Dendritic cell treated with granulocyte-macrophage colony-stimulating factor and Interleukin-4, amounts not matched to agents 40 ng/mL and 50 ng/mL, for 4 days (primary cell): ENCODE results near the gene PXK.
"Not testable (repeated sequence)": the region's sequence is repeated elsewhere in the genome, so short reads cannot be mapped to it uniquely, and the experiment has no call there.

Experiments used
- H3K27ac Mint-ChIP-seq: one replicate; pipeline ENCODE4 v1.8.0; 2022; ENCODE audit warnings: mild to moderate bottlenecking, mixed read lengths
- H3K27me3 Mint-ChIP-seq: one replicate; pipeline ENCODE4 v1.8.0; 2022; ENCODE audit warnings: mild to moderate bottlenecking, mixed read lengths
- H3K36me3 Mint-ChIP-seq: one replicate; pipeline ENCODE4 v1.8.0; 2022; ENCODE audit warnings: low read depth, mixed read lengths
- H3K4me1 Mint-ChIP-seq: one replicate; pipeline ENCODE4 v1.8.0; 2022; ENCODE audit warnings: low read depth, mixed read lengths
- H3K4me3 Mint-ChIP-seq: one replicate; pipeline ENCODE4 v1.8.0; 2022; ENCODE audit warnings: mild to moderate bottlenecking, moderate library complexity, mixed read lengths
- H3K9me3 Mint-ChIP-seq: one replicate; pipeline ENCODE4 v1.8.0; 2022; ENCODE audit warnings: mixed read lengths
- intact Hi-C: fragments of 100-400 bp; cut with micrococcal nuclease; formaldehyde crosslinking; loops from one replicate; pipeline ENCODE4 v1.15.0; 2022

PXK gene

GRCh38 chr3:58434168-58434504 lies 101.4 kb downstream of the PXK start:
- Mint-ChIP-seq H3K9me3 (no peaks in the 10 kb centered on the region), H3K4me3 (peak overlapping the region; percentile 74), H3K4me1 (peaks cover 35% of the 10 kb centered on the region), H3K36me3 (peaks cover 38% of the 10 kb centered on the region), H3K27me3 (no peaks in the 10 kb centered on the region), H3K27ac (peak overlapping the region; percentile 95)
- intact Hi-C loops: no loop called here

GRCh38 chr3:58434511-58434910 lies 101.8 kb downstream of the PXK start:
- H3K4me3 Mint-ChIP-seq: no peak overlapping the region
- H3K4me1 Mint-ChIP-seq: peaks cover 35% of the 10 kb centered on the region
- H3K36me3 Mint-ChIP-seq: peaks cover 34% of the 10 kb centered on the region
- peak overlapping the region; percentile 95 for H3K27ac Mint-ChIP-seq
- no peaks in the 10 kb centered on the region for H3K27me3 Mint-ChIP-seq
- no peaks in the 10 kb centered on the region for H3K9me3 Mint-ChIP-seq
- intact Hi-C loops: no loop called here

GRCh38 chr3:58434990-58435389 lies 102.3 kb downstream of the PXK start:
- H3K9me3 Mint-ChIP-seq: no peaks in the 10 kb centered on the region
- H3K4me3 Mint-ChIP-seq: no peak overlapping the region
- H3K4me1 Mint-ChIP-seq: peaks cover 35% of the 10 kb centered on the region
- intact Hi-C loops: no loop called here
- no peaks in the 10 kb centered on the region for H3K27me3 Mint-ChIP-seq
- peak overlapping the region; percentile 95 for H3K27ac Mint-ChIP-seq
- H3K36me3 Mint-ChIP-seq: peaks cover 29% of the 10 kb centered on the region

GRCh38 chr3:58437276-58437675 lies 104.6 kb downstream of the PXK start:
- H3K9me3 Mint-ChIP-seq, H3K36me3 Mint-ChIP-seq, H3K27ac Mint-ChIP-seq, H3K4me3 Mint-ChIP-seq, intact Hi-C loops, H3K27me3 Mint-ChIP-seq: not testable (repeated sequence)
- H3K4me1 Mint-ChIP-seq: peaks cover 28% of the 10 kb centered on the region

- H3K4me1 Mint-ChIP-seq, H3K27ac Mint-ChIP-seq, H3K4me3 Mint-ChIP-seq, H3K36me3 Mint-ChIP-seq, intact Hi-C loops, H3K27me3 Mint-ChIP-seq, H3K9me3 Mint-ChIP-seq: not testable (repeated sequence)
Measured at GRCh38 chr3:58440996-58441355, 108.3 kb downstream of the PXK start.

- H3K36me3 Mint-ChIP-seq: no peaks in the 10 kb centered on the region
- no peak overlapping the region for H3K4me3 Mint-ChIP-seq
- no peaks in the 10 kb centered on the region for H3K27me3 Mint-ChIP-seq
- intact Hi-C loops: no loop called here
- no peaks in the 10 kb centered on the region for H3K9me3 Mint-ChIP-seq
- no peaks in the 10 kb centered on the region for H3K4me1 Mint-ChIP-seq
- no peak overlapping the region for H3K27ac Mint-ChIP-seq
Measured at GRCh38 chr3:58441514-58442450, 109.1 kb downstream of the PXK start.

GRCh38 chr3:58452176-58452575 lies 119.5 kb downstream of the PXK start:
- H3K9me3 Mint-ChIP-seq: peaks cover 42% of the 10 kb centered on the region
- H3K27ac Mint-ChIP-seq: no peak overlapping the region
- intact Hi-C loops: no loop called here
- peaks cover 16% of the 10 kb centered on the region for H3K36me3 Mint-ChIP-seq
- H3K4me3 Mint-ChIP-seq: no peak overlapping the region
- peaks cover 13% of the 10 kb centered on the region for H3K4me1 Mint-ChIP-seq
- no peaks in the 10 kb centered on the region for H3K27me3 Mint-ChIP-seq

GRCh38 chr3:58459160-58459559 lies 126.5 kb downstream of the PXK start:
- Mint-ChIP-seq H3K4me1 (peaks cover 6% of the 10 kb centered on the region), H3K36me3 (peaks cover 7% of the 10 kb centered on the region), H3K9me3 (peaks cover 26% of the 10 kb centered on the region), H3K4me3 (no peak overlapping the region), H3K27me3 (no peaks in the 10 kb centered on the region), H3K27ac (no peak overlapping the region)
- intact Hi-C loops: no loop called here

GRCh38 chr3:58462829-58463180 lies 130.1 kb downstream of the PXK start:
- Mint-ChIP-seq H3K9me3 (no peaks in the 10 kb centered on the region), H3K4me1 (peaks cover 11% of the 10 kb centered on the region), H3K36me3 (no peaks in the 10 kb centered on the region), H3K27me3 (no peaks in the 10 kb centered on the region), H3K27ac (no peak overlapping the region), H3K4me3 (no peak overlapping the region)
- intact Hi-C loops: loop anchor here (1.0 to 5.0 kb wide), 2 partner anchors 34 to 69 kb away; no protein-coding TSS in a partner anchor

GRCh38 chr3:58463181-58463941 lies 130.7 kb downstream of the PXK start:
- Mint-ChIP-seq H3K4me3 (peak overlapping the region; percentile 32), H3K27ac (no peak overlapping the region)

GRCh38 chr3:58463942-58464271 lies 131.2 kb downstream of the PXK start:
- H3K4me3 Mint-ChIP-seq: no peak overlapping the region
- no peak overlapping the region for H3K27ac Mint-ChIP-seq

More at GRCh38 chr3:58463181-58463941, 130.7 kb downstream of the PXK start:
- Mint-ChIP-seq H3K36me3 (no peaks in the 10 kb centered on the region), H3K27me3 (no peaks in the 10 kb centered on the region), H3K4me1 (peaks cover 11% of the 10 kb centered on the region), H3K9me3 (no peaks in the 10 kb centered on the region)
- intact Hi-C loops: loop anchor here (1.0 to 5.0 kb wide), 2 partner anchors 34 to 69 kb away; no protein-coding TSS in a partner anchor

GRCh38 chr3:58464866-58465265 lies 132.2 kb downstream of the PXK start:
- Mint-ChIP-seq H3K27me3 (no peaks in the 10 kb centered on the region), H3K4me1 (peaks cover 21% of the 10 kb centered on the region)
- intact Hi-C loops: loop anchor here (5.0 kb wide), 1 partner anchor 32 kb away; no protein-coding TSS in a partner anchor

More at GRCh38 chr3:58463942-58464271, 131.2 kb downstream of the PXK start:
- Mint-ChIP-seq H3K4me1 (peaks cover 16% of the 10 kb centered on the region), H3K9me3 (no peaks in the 10 kb centered on the region), H3K36me3 (no peaks in the 10 kb centered on the region), H3K27me3 (no peaks in the 10 kb centered on the region)
- intact Hi-C loops: loop anchor here (1.0 to 5.0 kb wide), 2 partner anchors 33 to 68 kb away; no protein-coding TSS in a partner anchor

GRCh38 chr3:58466899-58467563 lies 134.3 kb downstream of the PXK start:
- no peaks in the 10 kb centered on the region for H3K27me3 Mint-ChIP-seq
- intact Hi-C loops: no loop called here
- no peak overlapping the region for H3K4me3 Mint-ChIP-seq
- no peak overlapping the region for H3K27ac Mint-ChIP-seq
- H3K9me3 Mint-ChIP-seq: no peaks in the 10 kb centered on the region
- no peaks in the 10 kb centered on the region for H3K36me3 Mint-ChIP-seq
- H3K4me1 Mint-ChIP-seq: peaks cover 41% of the 10 kb centered on the region

More at GRCh38 chr3:58464866-58465265, 132.2 kb downstream of the PXK start:
- Mint-ChIP-seq H3K9me3 (no peaks in the 10 kb centered on the region), H3K4me3 (no peak overlapping the region), H3K36me3 (no peaks in the 10 kb centered on the region), H3K27ac (no peak overlapping the region)

GRCh38 chr3:58469096-58469495 lies 136.4 kb downstream of the PXK start:
- Mint-ChIP-seq H3K27me3 (no peaks in the 10 kb centered on the region), H3K36me3 (no peaks in the 10 kb centered on the region), H3K27ac (peak overlapping the region; percentile 59), H3K9me3 (no peaks in the 10 kb centered on the region), H3K4me3 (no peak overlapping the region), H3K4me1 (peaks cover 52% of the 10 kb centered on the region)
- intact Hi-C loops: no loop called here
